Neural cell (in vitro differentiated cells): ENCODE data around the gene SPINK8.

Experiments
- EP300 ChIP-seq: fragments of 450-650 bp; conservative IDR thresholded peaks from 2 replicates; pipeline ENCODE4 v1.6.1; 2014; ENCODE audit warnings: antibody characterized with exemption, mild to moderate bottlenecking, moderate library complexity; ENCODE audit not compliant: poor library complexity, severe bottlenecking
- EZH2 ChIP-seq: fragments of 200-600, 300-800 bp; shearing (Covaris generic), sonication (generic); IDR thresholded peaks from 2 replicates; pipeline ENCODE4 v1.6.1; 2014; ENCODE audit warnings: antibody characterized with exemption, low read length, borderline replicate concordance, mild to moderate bottlenecking; ENCODE audit not compliant: insufficient read depth, poor library complexity, severe bottlenecking
- POLR2AphosphoS5 ChIP-seq: IDR thresholded peaks from 2 replicates; pipeline ENCODE4 v1.6.1; 2012
- RAD21 ChIP-seq: fragments of 450-650 bp; conservative IDR thresholded peaks from 2 replicates; pipeline ENCODE4 v1.6.1; 2014; ENCODE audit warnings: antibody characterized with exemption, mild to moderate bottlenecking, moderate library complexity
- TAF1 ChIP-seq: IDR thresholded peaks from 2 replicates; pipeline ENCODE4 v1.6.1; 2012; ENCODE audit warnings: low read depth
- TF ChIP-seq, protein P1 (sequence below): fragments of 450-650 bp; IDR thresholded peaks from 2 replicates; pipeline ENCODE4 v1.5.1; 2014; ENCODE audit warnings: antibody characterized with exemption, mild to moderate bottlenecking, moderate library complexity; ENCODE audit not compliant: poor library complexity, severe bottlenecking
- TF ChIP-seq, protein P2 (sequence below): IDR thresholded peaks from 2 replicates; pipeline ENCODE4 v1.6.1; 2012; ENCODE audit warnings: borderline replicate concordance

DNA sequence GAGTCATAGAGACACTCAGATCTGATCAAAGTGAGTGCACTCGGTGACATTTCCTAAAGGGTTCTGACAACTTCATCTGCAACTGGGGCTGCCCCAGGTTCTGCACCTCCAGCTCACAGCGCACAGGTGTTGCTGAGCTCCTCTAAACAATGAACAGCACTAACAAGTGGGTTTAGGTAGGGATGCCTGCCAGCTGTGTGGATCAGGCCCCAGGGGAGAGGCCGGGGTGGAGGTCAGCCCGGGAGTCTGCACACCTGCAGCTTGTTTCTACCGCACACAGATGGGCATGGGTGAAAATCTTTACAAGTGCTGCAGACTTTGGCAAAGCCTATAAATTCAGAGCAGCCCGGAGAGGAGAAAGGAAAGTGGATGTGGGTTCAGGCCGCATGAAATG is 38.9 kb upstream of the SPINK8 start:
- TF ChIP-seq, protein P1, sequence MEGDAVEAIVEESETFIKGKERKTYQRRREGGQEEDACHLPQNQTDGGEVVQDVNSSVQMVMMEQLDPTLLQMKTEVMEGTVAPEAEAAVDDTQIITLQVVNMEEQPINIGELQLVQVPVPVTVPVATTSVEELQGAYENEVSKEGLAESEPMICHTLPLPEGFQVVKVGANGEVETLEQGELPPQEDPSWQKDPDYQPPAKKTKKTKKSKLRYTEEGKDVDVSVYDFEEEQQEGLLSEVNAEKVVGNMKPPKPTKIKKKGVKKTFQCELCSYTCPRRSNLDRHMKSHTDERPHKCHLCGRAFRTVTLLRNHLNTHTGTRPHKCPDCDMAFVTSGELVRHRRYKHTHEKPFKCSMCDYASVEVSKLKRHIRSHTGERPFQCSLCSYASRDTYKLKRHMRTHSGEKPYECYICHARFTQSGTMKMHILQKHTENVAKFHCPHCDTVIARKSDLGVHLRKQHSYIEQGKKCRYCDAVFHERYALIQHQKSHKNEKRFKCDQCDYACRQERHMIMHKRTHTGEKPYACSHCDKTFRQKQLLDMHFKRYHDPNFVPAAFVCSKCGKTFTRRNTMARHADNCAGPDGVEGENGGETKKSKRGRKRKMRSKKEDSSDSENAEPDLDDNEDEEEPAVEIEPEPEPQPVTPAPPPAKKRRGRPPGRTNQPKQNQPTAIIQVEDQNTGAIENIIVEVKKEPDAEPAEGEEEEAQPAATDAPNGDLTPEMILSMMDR: no peak
- TF ChIP-seq, protein P2, sequence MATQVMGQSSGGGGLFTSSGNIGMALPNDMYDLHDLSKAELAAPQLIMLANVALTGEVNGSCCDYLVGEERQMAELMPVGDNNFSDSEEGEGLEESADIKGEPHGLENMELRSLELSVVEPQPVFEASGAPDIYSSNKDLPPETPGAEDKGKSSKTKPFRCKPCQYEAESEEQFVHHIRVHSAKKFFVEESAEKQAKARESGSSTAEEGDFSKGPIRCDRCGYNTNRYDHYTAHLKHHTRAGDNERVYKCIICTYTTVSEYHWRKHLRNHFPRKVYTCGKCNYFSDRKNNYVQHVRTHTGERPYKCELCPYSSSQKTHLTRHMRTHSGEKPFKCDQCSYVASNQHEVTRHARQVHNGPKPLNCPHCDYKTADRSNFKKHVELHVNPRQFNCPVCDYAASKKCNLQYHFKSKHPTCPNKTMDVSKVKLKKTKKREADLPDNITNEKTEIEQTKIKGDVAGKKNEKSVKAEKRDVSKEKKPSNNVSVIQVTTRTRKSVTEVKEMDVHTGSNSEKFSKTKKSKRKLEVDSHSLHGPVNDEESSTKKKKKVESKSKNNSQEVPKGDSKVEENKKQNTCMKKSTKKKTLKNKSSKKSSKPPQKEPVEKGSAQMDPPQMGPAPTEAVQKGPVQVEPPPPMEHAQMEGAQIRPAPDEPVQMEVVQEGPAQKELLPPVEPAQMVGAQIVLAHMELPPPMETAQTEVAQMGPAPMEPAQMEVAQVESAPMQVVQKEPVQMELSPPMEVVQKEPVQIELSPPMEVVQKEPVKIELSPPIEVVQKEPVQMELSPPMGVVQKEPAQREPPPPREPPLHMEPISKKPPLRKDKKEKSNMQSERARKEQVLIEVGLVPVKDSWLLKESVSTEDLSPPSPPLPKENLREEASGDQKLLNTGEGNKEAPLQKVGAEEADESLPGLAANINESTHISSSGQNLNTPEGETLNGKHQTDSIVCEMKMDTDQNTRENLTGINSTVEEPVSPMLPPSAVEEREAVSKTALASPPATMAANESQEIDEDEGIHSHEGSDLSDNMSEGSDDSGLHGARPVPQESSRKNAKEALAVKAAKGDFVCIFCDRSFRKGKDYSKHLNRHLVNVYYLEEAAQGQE: no peak
- TF ChIP-seq EP300: no peak
- TF ChIP-seq POLR2AphosphoS5: no peak
- TF ChIP-seq EZH2: no peak
- TF ChIP-seq RAD21: no peak
- TF ChIP-seq TAF1: no peak
